Fibroblast of peridontal ligament (primary cell): ENCODE results near the gene ABCA13.
"Not testable (repeated sequence)": the region's sequence is repeated elsewhere in the genome, so short reads cannot be mapped to it uniquely, and the experiment has no call there.

ENCODE experiments used
- DNase-seq: peaks from one replicate; pipeline ENCODE4 v3.0.0-alpha.2; 2010; ENCODE audit errors: extremely low read depth

Gene ABCA13

DNA sequence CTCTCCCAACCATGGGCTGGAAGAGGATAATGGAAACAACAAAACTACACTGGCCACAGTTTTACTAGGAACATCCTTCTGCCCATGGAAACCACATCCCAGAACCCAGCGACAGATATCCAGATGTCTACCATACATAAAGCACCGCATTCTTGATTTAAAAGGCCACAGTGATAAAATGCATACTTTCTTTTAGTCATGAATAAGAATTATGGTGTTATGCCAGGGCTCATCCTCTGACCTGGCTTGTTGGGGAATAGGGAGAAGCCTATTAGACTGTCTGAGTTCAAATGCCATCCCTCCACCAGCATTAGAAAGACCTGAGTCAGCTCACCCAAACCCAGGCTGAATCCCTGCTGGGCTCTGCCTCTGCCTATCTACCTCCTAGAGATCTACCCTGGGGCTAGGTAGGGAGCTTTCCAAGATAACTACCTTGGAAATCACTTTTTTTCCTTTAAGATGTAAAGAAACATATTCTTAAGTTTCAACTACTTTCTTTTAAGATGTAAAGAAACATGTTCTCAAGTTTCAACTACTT is 5.2 kb downstream of the ABCA13 start:
- no peak for DNase-seq

DNA sequence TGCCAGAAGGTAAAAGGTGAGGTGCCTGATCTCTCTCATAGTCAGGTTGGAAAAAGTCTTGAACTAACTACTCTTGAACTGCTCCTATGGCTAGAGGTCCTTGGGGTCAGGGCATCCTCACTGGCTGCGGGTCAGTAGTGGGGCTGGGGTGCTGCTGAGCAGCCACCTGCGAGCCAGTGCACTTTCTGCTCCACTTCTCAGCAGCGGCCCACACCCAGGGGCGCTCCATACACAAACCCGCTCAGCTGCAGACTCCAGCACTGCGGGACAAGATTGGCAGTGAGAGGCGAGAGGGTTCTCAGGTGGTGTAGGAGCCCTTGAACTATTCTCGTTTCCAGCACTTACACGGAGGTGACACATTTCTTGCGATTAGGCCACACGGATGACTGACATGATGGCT is 6.0 kb downstream of the ABCA13 start:
- DNase-seq, result no peak

DNA sequence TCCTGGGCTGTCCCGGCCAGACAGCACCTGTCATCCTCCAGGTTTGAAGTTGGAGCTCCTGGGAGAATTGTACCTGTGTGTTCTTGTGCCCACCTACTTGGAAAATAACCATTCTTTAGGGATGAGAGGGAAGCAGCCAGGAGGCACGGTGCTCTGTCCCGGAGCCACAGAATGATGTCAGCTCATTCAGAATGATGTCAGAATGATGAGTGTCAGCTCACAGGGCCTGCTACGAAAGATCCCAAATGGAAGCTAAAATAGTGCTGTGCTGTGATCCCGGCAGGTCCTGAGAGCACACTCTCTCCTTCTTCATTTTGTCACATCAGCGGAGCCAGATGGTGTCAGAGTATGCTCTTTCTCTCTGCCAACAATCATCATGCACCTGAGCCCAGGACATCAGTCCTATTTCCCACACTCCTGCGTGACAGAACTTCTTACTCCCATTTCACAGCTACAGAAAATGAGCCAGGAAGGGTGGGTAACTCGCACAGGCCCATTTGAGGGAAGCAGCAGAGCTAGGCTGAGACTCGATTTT is 8.3 kb downstream of the ABCA13 start:
- DNase-seq, result no peak

DNA sequence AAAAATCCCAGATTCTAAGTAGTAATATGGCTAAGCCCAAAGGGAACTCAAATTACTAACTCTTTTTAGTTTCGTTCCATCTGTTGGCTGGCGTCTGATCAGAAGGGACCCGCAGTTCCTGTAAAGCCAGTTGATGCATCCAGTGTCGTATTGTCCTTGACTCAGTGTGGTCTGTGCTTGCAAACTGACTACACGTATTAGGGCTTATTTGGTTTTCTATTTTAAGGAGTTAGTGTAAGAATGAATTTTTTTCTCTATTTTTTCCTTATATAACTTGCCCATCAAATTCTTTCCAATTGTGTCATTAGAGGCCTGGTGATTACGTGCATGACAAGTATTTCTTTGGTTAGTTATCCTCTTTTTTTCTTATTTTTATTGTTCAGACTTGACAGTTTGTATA is 9.7 kb downstream of the ABCA13 start:
- DNase-seq, result peak; percentile 18

DNA sequence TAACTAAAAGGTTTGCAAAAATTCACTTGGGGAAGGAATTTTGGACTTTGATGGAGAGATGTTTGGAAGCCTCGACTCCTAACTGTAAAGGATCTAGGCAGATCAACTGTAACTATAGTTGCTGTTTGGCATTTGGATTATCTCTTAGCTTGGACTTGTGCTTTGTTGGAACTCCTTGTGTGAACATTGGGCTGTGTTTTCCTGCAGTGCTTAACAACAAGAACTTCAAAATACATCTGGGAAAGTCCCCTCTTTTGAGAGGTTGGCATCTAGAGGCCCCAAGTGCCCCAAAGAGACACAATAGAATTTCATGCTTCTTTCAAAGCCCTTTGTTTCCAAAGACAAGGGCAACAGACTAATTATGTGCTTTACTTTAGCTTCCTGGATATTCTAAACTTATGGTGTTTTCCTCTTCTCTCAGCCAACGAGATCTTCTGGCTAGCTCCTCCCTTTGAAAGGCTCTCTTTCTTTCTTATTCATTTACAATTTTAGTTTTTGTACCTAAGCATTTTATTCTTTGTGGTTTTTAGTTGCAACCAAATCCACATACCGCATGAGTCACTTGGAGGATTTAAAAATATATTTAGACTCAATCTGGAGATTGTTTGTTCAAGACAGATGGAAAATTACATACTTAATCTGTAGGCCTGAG is 11.6 kb downstream of the ABCA13 start:
- peak; percentile 59 for DNase-seq

DNA sequence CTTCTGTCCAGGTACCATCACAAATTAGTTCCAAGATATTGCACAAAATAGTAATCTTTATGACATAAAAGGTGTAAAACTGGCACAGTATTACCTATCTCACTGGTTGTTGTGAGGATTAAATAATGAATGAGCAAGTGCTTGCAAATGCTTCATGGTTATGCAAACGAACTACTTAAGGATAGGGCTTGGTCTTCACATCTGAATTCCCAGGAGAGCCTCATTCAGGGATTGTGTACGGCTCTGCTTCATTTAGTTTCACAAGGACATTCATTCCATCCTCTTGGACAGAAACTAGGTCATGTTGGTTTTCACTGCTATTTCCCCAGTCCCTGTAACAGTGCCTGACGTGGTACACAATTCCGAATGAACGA is 12.1 kb downstream of the ABCA13 start:
- DNase-seq, result peak; percentile 43

DNA sequence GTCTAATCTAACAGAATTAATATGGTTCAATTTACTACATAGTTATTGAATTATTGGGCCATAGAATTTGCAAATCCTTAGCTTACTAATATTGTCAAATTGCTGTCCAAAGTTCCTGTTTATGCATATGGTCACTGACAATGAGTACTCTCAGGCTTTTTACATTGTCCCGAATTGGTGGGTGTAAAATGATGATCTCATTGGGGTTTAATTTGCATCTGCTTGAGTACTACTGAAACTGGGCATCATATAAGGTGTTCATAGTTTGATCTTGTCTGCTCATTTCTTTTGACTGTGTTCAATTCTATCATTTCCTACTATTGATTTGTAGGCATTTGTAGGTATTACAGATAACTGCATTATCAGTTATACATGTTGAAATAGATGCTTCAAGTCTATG is 12.7 kb downstream of the ABCA13 start:
- DNase-seq, result no peak

DNA sequence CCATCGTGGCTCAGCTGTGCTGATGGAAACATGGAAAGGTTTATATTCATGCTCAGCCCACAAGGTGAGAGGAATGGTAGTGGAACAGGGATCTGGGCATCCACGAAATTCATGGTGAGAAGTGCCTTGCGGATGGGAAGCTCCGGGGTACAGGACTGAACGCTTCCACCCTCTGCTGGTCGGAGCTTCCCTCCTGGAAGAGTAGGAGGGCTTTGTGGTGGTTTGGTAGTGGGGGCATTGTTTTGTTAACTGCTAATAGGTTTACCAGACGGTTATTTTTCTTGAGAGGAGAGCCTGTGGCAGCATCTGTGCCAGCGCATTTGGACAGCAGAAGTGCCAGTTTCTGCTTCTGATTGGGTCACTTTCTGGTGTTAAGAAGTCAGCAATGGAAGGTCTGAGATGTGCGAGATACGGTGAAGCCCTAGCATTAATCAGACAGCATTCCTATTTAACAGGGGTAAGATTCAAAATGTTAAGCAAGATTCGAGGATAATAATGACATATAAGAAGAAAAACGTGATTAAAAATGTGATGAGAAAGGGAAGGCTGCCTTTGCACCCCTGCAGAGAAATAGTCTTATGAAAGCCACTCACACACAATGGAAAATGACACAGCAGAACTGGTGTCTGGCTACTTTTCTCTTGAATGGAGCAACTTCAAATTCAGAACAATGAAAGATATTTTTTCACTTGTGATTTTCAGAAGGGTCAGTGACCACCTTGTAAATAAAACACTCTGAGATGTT is 17.7 kb downstream of the ABCA13 start:
- no peak for DNase-seq

DNA sequence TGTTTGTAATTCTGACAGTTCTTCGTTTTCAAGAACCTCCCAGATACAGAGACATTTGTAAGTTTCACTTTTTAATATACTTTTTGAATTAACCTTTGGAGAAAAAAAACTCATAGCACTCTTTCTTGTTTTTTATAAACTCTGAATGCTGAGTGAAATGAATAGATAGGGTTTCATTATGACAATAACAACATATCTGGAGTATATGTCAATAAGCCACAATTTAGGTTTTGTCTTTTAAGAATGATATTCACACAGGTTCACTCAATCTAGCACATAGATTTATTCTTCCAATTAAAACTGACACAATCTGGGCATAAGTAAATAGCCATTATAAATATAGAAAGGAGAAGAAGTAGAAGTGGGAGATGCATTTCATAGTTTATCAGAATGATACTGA is 21.7 kb downstream of the ABCA13 start:
- no peak for DNase-seq

DNA sequence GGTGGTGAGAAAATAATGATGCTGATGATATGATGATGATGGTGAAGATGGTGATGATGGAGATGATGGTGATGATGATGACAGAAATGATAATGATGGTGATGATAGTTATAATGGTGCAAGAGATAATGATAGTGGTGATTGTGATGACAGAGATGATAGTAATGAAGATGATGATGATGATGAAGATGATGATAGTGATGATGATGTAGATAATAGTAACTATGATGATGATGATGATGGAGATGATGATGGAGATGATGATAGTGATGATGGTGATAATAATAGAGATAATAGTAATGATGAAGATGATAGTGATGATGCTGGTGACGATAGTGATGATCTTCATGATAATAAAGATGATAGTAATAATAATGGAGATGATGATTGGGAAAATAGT is 22.2 kb downstream of the ABCA13 start:
- DNase-seq, result no peak

DNA sequence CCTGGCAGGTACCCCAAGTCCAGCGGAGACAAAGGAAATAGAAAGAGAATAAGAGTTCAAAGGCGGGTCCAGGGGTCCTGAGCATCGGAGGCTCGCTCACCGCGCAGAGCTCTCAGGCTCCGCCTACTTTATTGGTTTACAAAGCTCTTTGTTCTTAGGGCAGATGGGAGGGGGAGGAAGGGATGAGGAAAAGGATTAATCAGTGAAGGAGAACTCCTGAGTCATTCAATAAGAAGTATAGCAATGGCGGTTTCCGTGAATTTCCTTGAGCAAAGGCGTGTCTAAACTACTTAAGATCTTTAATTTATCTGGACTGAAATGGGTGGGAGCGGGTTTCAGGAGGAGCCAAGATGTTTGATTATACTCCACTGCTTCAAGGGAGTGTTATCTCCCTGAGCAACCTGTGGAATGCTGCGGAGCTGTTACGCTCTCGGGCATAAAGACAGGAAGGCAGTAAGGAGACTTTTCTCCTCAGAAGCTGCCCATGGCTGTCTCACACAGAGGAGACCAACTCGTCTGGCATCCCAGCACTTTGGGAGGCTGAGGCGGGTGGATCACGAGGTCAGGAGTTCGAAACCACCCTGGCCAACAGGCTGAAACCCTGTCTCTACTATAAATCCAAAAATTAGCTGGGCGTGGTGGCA is 29.8 kb downstream of the ABCA13 start:
- not testable (repeated sequence) for DNase-seq

DNA sequence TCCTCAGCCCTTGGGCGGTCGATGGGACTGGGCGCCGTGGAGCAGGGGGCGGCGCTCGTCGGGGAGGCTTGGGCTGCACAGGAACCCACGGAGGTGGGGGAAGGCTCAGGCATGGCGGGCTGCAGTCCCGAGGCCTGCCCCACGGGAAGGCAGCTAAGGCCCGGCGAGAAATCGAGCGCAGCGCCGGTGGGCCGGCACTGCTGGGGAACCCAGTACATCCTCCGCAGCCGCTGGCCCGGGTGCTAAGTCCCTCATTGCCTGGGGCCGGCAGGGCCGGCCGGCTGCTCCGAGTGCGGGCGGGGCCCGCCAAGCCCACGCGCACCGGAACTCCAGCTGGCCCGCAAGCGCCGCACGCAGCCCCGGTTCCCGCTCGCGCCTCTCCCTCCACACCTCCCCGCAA is 31.7 kb downstream of the ABCA13 start:
- not testable (repeated sequence) for DNase-seq

DNA sequence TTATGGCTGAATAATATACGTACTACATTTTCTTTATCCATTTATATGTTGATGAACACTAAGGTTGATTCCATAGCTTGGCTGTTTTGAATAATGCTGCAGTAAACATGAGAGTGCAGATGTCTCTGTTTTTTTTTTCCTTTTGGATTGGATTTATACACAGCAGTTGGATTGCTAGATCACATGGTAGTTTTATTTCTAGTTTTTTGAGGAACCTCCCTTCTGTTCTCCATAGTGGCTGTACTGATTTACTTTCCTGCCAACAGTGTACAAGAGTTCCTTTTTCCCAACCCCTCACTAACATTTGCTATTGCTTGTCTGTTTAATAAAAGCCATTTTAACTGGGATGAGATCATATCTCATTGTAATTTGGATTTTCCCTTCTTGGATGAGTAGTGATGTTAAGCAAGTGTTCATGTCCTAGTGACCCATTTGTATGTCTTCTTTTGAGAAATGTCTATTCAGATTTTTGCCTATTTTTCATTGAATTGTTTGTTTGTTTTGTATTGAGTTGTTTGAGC is 36.0 kb downstream of the ABCA13 start:
- DNase-seq, result no peak

DNA sequence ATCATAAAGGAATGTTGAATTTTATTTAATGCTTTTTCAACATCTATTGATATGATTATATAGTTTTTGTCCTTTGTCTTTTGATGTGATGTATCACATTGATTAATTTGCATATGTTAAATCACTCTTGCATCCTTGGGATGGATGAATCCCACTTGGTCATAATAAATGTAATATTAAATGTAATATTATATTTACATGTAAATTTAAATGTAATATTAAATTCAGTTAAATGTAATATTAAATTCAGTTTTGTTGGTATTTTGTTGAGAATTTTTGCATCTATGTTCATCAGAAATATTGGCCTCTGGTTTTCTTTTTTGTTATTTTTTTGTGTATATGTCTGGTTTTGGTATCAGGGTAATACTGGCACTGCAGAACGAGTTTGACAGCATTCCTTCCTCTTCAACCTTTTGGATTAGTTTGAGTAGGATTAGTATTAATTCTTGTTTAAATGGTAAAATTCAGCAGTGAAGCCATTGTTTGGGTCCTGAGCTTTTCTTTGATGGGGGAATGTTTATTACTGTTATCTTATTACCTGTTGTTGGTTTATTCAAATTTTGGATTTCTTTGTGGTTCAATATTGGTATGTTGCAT is 37.8 kb downstream of the ABCA13 start:
- DNase-seq, result no peak

DNA sequence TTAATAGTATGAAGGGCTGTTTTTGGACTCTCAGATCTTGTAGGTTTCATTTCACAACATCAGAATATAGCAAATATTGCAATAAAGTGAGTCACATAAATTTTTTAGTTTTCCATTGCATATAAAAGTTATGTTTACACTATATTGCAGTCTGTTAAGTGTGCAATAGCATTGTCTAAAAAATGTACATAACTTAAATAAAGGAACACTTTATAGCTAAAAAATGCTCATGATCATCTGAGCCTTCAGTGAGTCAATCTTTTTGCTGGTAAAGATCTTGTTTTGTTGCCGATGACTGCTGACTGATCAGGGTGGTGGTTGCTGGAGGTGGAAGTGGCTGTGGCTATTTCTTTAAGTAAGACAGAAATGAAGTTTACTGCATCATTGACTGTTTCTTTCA is 42.0 kb downstream of the ABCA13 start:
- DNase-seq, result no peak

DNA sequence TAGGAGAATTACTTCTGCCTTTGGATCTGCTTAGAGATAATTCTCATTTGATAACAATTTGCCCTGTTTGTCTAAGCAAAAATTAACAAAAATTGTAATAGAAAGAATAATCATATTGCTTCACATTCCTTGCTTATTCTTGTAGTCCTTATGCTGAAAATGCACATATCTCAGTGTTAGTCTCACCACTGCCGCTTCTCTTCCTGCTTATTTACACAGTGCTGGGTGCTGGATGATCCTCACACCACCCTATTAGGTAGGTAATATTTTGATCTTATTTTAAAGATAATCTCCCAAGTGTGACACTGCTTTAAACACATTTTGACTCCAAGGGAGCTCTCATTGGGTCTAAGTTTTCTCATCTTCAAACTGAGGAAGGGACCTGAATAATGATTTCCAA is 46.0 kb downstream of the ABCA13 start:
- no peak for DNase-seq

DNA sequence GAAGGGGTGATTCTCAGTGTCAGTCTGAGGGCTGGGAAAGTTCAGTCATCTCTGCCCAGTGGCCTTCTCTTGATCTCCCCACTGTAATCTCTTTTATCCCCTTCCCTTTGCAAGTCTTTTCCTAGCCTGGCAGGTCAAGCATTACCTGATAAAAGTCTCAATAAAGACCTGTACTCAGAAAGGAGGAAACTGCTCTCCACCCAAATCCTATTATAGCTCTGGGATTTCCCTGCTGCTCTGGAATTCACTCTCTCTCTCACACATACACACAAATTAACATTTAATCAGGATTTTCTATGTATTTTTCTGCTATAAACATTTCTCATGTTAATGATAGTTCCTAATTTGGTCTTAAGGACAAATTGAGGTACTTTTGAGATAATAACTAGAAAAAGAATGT is 46.5 kb downstream of the ABCA13 start:
- DNase-seq, result no peak

DNA sequence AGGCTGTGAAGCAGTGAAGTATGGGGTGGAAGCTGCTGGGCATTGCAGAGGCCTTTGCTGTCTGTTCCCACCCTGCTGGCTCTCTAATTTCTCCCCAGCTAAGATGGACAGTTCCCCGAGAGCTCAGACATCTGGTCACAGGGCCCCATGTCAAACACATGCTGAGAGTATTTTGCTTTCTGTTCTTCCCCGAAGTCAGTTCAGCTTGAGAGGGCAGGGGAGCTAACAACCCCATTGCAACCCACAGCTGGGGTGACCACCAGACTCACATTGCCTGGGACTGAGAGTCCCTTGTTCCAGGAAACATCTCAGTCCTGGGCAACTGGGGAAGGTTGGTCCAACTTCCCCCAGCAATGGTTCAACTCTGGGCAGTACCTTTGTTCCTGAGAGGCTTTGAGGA is 52.8 kb downstream of the ABCA13 start:
- no peak for DNase-seq

DNA sequence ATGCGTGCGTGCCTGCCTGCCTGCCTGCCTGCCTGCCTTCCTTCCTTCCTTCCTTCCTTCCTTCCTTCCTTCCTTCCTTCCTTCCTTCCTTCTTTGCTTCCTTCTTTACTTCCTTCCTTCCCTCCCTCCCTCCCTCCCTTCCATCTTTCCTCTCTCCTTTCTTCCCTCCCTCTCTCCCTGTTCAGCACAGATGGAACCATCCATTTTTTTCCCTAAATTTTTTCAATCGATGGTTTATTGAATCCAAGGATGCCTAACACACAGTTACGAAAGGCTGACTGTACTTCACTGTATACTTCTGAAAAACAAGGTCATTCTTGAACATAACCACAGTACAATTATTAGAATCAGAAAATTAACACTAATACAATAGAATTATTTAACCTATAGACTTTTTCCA is 53.8 kb downstream of the ABCA13 start:
- no peak for DNase-seq

DNA sequence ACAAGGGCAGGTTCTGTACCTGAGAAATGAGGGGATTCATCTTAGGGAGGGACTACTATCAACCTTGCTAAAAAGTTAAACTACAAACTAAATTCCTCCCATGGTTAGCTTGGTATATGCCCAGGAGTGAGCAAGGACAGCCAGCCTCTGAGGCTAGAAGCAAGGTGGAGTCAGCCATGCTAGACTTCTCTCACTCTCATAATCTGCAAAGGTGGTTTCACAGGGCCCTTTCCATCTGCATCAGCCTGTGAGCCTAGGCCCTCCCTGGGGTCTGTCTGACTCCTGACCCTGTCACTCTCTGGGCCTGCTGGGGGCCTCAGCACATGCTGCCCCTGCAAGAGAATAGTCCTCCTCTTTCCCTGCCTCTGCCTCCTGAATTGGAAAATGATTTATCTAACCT is 66.1 kb downstream of the ABCA13 start:
- no peak for DNase-seq

DNA sequence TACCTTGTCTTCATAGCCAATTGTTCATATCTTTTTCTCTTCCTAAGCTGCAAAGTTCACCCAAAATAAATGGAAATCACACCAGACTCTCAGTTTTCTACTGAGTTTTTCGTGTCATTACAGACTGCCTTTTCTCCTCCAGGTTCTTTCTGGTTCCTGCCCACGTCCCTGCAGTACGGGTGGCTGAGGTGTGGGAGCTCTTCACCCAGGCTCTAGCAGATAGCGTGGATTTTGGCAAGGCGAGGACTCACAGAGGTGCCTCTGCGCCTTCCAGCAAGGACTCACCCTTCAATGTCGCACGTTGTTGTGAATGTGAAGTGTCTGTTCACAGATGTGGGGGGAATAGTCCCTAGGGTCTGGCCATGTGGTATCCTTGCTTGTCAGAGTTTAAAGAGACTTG is 71.6 kb downstream of the ABCA13 start:
- DNase-seq, result no peak

DNA sequence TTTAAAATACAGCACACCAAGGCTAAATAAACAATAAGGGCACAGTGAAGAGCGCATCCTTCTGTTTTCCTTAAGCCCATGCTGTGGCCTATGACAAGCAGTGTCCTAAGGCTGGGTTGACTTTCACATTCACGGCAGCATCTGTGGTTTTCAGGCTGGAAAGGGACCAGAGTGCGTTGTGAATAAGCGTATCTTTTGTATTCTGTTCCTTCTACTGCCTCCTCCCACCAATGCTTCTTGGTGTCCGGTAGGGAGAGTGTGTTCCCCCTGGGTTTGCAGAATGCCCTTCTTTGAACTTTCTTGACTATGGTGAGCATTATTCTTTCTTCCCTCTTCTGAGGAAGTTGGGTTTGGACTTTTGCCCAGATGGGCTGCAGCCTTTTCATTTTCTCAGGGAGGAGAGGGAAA is 73.6 kb downstream of the ABCA13 start:
- peak; percentile 2 for DNase-seq
